ENCODE data around the gene DTHD1.

DTHD1 gene

GRCh38 chr4:36281384-36282106, at the start of gene DTHD1:
Gene DTHD1, plus strand, starts transcription at chr4:36281616. Its CDS starts 143 bp downstream, at chr4:36281759.
- DNase-seq, result no peak

GRCh38 chr4:36233567-36234266, 47.7 kb upstream of the DTHD1 start:
- DNase-seq, result no peak

GRCh38 chr4:36235306-36235705, 46.1 kb upstream of the DTHD1 start:
- no peak for DNase-seq

GRCh38 chr4:36236159-36236558, 45.3 kb upstream of the DTHD1 start:
- no peak for DNase-seq

GRCh38 chr4:36237366-36238313, 43.8 kb upstream of the DTHD1 start:
- DNase-seq, result no peak

- no peak for DNase-seq
These were observed 39.6 kb upstream of the DTHD1 start for GRCh38 chr4:36241771-36242170.

- DNase-seq, result no peak
These were observed 38.6 kb upstream of the DTHD1 start for GRCh38 chr4:36242629-36243354.

GRCh38 chr4:36243355-36244256, 37.8 kb upstream of the DTHD1 start:
- no peak for DNase-seq

GRCh38 chr4:36244257-36245082, 36.9 kb upstream of the DTHD1 start, which contains the start of gene ARAP2:
Gene ARAP2, minus strand, starts transcription at chr4:36244514. Its CDS starts 15,028 bp downstream, at chr4:36229486.
- DNase-seq, result peak; percentile 22

GRCh38 chr4:36249610-36250009, 31.8 kb upstream of the DTHD1 start:
- DNase-seq, result no peak

- no peak for DNase-seq
These were observed 29.4 kb upstream of the DTHD1 start for GRCh38 chr4:36251983-36252382.

- no peak for DNase-seq
These were observed 27.0 kb upstream of the DTHD1 start for GRCh38 chr4:36254371-36254770.

GRCh38 chr4:36255577-36255976, 25.8 kb upstream of the DTHD1 start:
- no peak for DNase-seq

- no peak for DNase-seq
These were observed 25.0 kb upstream of the DTHD1 start for GRCh38 chr4:36256398-36256891.

GRCh38 chr4:36260731-36261130, 20.7 kb upstream of the DTHD1 start:
- no peak for DNase-seq

GRCh38 chr4:36264207-36264826, 17.1 kb upstream of the DTHD1 start:
- no peak for DNase-seq

- no peak for DNase-seq
These were observed 13.7 kb upstream of the DTHD1 start for GRCh38 chr4:36267486-36268268.

GRCh38 chr4:36269101-36269500, 12.3 kb upstream of the DTHD1 start:
- no peak for DNase-seq
